Psoas muscle (tissue), 8 donors: Measurements from ENCODE around the gene ANKK1. TPM values are rescaled to one million over a fixed set of nuclear protein-coding genes. Genes with fewer than 3 reads are reported as not detected.

Source experiments
- ATAC-seq, 4 donors: fragments of 200-7000 bp; cut with Tn5 transposase; one replicate each; pipeline ENCODE4 v1.9.1; 2020; ENCODE audit warnings: moderate library complexity in 3 of 4, mild to moderate bottlenecking in 2 of 4
- DNase-seq, 2 donors: peaks; one replicate each; pipeline ENCODE4 v3.0.0-alpha.2; 2020
- H3K27ac ChIP-seq: fragments of 200-600 bp; one replicate; pipeline ENCODE4 v1.8.0; 2022
- H3K27me3 ChIP-seq, 3 donors: fragments of 200-600 bp in 1 of 3; one replicate each; pipeline versions ENCODE4 v1.6.1 to v1.8.0; 2013 to 2022; ENCODE audit warnings: low read length in 2 of 3, mild to moderate bottlenecking in 2 of 3, moderate library complexity in 1 of 3; ENCODE audit not compliant: insufficient read depth in 3 of 3
- H3K36me3 ChIP-seq, 2 donors: fragments of 200-600 bp in 1 of 2; one replicate each; pipeline versions ENCODE4 v1.6.1 to v1.8.0; 2013 to 2022; ENCODE audit warnings: low read depth in 1 of 2, mild to moderate bottlenecking in 1 of 2, moderate library complexity in 1 of 2; ENCODE audit not compliant: insufficient read depth in 1 of 2
- H3K4me1 ChIP-seq: fragments of 200-600 bp; one replicate; pipeline ENCODE4 v1.8.0; 2022
- H3K4me3 ChIP-seq: fragments of 200-600 bp; one replicate; pipeline ENCODE4 v1.8.0; 2022; ENCODE audit warnings: mild to moderate bottlenecking
- H3K9me3 ChIP-seq: fragments of 200-600 bp; one replicate; pipeline ENCODE4 v1.8.0; 2022
- CTCF ChIP-seq: fragments of 200-600 bp; IDR thresholded peaks from one replicate; pipeline ENCODE4 v1.8.0; 2022; ENCODE audit warnings: antibody characterized with exemption
- WGBS, 3 donors: extraction: QIAGEN DNeasy Blood & Tissue Kit; methylation state at CpG; one replicate each; pipeline versions ENCODE4 v1.1.6 to v1.1.7; 2013; 5-methylcytosine and 5-hydroxymethylcytosine counted together
- intact Hi-C, 2 donors: fragments of 100-400 bp; cut with DNase I; formaldehyde crosslinking; loops; one replicate each; pipeline versions ENCODE4 v1.11.0 to v1.14.2; 2022
- polyA plus RNA-seq, 3 donors: library from polyadenylated mRNA; stranded (reverse); fragments of 200-250 nt; gene quantifications; one replicate each; pipeline ENCODE4 v1.2.3, GENCODE V29; 2013
- total RNA-seq, 4 donors: library from RNA; stranded (reverse); fragmentation: NEBNext Ultra II Directional in 2 of 4; extraction: Animal tissue kit (Norgen Biotek cat#: 25700) in 2 of 4; gene quantifications; one replicate each; pipeline versions ENCODE4 v1.2.1 to v1.2.4, GENCODE V29; 2021 to 2023
- donor health status: healthy with polysubstance abuse.
- donor health status: DM: no; HTN: no; CAD: no; lungs with moderate emphysema.
- donor health status: Bipolar disorder and iron deficiency.
- donor health status: healthy.
- donor health status: DM: yes; HTN: yes; CAD: no.
- donor health status: DM: no; HTN: no; CAD: no.
- donor health status: DM: no; HTN: no; CAD: no.
- donor health status: DM: yes; HTN: yes; CAD: no.

ANKK1 gene
- total and polyA plus RNA-seq, 7 donors, result 0.04 to 0.34 (median 0.29) TPM; not detected in 2

DNA sequence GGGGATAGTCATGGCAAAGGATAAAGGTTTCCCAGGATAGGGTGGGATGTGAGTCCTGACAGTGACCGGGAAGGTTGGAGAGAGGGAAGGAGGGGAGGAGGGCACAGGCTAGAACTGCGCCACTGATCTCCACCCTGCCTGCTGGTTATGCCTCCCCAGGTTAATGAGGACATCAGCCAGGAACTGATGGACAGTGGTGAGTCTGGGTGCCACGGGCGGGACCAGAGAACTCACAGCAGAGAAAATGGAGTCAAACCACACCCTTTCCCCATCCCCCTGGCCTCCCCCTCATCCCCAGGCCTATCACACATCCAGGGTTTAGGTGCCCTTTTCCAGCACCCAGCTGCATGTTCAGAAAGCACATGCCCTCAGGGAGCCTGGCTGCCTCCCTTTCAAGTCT is 10.2 kb downstream of the ANKK1 start:
- intact Hi-C loops, result no loop called here
- no peak for ATAC-seq
- H3K27me3 ChIP-seq, result no peaks in the 10 kb centered on the region
- WGBS, 3 donors, result 86 to 98% (median 97%) methylated on average over 4 of the region's 4 CpGs
- H3K36me3 ChIP-seq, result no peaks in the 10 kb centered on the region
- H3K4me1 ChIP-seq, result no peaks in the 10 kb centered on the region
- H3K27ac ChIP-seq, result no peak overlapping the region
- H3K9me3 ChIP-seq, result no peaks in the 10 kb centered on the region
- H3K4me3 ChIP-seq, result no peak overlapping the region
- no peak for TF ChIP-seq CTCF
- no peak for DNase-seq

DNA sequence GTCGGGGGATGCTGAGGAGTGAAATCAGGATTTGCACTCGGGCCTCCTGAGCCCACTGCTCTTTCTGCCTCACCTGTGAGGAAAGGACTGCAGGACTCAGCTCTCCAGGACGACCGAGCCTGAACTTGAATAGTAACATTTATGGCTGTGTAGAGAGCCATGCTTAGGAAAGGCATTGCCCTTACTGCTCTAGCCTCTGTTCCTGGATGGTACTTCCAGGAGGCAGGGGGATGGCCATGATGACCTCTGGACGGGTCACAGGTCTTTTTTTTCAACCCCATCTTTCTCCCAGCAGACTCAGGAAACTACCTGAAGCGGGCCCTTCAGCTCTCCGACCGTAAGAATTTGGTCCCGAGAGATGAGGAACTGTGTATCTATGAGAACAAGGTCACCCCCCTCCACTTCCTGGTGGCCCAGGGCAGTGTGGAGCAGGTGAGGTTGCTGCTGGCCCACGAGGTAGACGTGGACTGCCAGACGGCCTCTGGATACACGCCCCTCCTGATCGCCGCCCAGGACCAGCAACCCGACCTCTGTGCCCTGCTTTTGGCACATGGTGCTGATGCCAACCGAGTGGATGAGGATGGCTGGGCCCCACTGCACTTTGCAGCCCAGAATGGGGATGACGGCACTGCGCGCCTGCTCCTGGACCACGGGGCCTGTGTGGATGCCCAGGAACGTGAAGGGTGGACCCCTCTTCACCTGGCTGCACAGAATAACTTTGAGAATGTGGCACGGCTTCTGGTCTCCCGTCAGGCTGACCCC is 11.3 kb downstream of the ANKK1 start:
- intact Hi-C loops, result no loop called here
- Histone ChIP-seq H3K9me3 (no peaks in the 10 kb centered on the region), H3K27ac (no peak overlapping the region), H3K4me1 (no peaks in the 10 kb centered on the region), H3K27me3 (no peaks in the 10 kb centered on the region), H3K36me3 (no peaks in the 10 kb centered on the region), H3K4me3 (no peak overlapping the region)
- TF ChIP-seq CTCF, result no peak
- ATAC-seq (no peak), DNase-seq (no peak)
- 84 to 85% (median 84%) methylated on average over 24 of the region's 24 CpGs for WGBS, 3 donors

DNA sequence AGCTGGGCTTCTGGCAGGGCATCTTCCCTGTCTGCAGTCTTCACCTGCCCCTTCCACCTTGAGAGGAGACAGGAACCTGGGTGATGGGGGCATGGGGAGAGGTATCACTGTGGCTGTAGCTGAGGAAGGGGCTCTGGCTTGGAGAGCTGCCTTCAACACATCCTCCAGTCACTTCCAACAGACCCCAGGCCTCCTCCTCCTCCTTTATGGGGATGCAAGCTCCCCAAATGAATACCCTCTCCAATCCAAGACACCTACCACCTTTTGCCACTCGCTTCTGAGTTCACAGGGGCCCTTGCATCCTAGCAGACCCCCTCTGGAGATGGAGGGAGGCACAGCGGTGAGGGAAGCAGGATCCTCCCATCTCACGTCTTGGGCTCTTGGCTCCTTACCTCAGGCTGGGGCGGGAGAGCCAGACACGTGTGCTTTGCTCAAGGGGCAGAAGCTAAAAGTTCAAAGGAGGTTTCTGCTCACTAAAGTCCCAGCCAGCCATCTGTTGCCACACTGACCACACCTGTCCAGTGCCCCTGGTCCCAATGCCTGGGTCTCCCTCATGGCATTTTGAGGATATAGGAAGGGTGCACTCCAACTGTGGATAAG is 13.2 kb downstream of the ANKK1 start:
- Histone ChIP-seq H3K4me3 (no peak overlapping the region), H3K27ac (no peak overlapping the region), H3K36me3 (no peaks in the 10 kb centered on the region), H3K4me1 (no peaks in the 10 kb centered on the region), H3K9me3 (no peaks in the 10 kb centered on the region), H3K27me3 (no peaks in the 10 kb centered on the region)
- intact Hi-C loops, result no loop called here
- TF ChIP-seq CTCF, result no peak
- WGBS, 3 donors, result 59 to 75% (median 69%) methylated on average over 5 of the region's 5 CpGs
- ATAC-seq, result no peak
- no peak for DNase-seq

DNA sequence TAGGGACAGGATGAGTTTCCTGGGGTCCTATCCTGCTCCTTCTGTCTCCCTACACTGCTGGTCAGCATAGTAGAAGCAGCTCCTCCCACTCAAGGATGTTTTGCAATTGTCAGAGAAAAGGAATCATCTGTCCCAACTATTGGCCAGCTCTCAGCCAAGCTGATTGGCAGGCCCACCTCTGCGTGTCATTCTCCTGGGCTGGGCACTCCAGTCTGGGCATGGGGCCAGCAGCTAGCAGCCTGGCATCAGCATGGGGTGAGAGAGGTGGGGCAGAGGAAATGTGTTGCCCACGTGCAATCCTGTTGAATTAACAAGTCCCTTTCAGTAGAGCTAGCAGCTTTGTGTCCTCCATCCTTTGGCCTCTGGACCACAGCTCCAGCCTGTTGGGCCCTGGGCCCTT is 14.1 kb downstream of the ANKK1 start:
- H3K27me3 ChIP-seq, result no peaks in the 10 kb centered on the region
- no peak overlapping the region for H3K4me3 ChIP-seq
- intact Hi-C loops, result no loop called here
- H3K36me3 ChIP-seq, result no peaks in the 10 kb centered on the region
- peak; percentile 86 to 99 (median 98) for ATAC-seq
- no peak for TF ChIP-seq CTCF
- no peaks in the 10 kb centered on the region for H3K4me1 ChIP-seq
- WGBS, 3 donors, result 12 to 15% (median 14%) methylated on average over 2 of the region's 2 CpGs
- H3K9me3 ChIP-seq, result no peaks in the 10 kb centered on the region
- DNase-seq, result peak; percentile 69 to 89
- H3K27ac ChIP-seq, result no peak overlapping the region
